GM21723 (cell line): ENCODE data around the gene FKBP1B.
"Not testable (repeated sequence)": the region's sequence is repeated elsewhere in the genome, so short reads cannot be mapped to it uniquely, and the experiment has no call there.

Source experiments
- ATAC-seq: cut with Tn5 transposase; IDR thresholded peaks from one replicate; pipeline ENCODE4 v1.9.1; 2021; ENCODE audit warnings: mild to moderate bottlenecking, moderate library complexity; ENCODE audit not compliant: unreplicated experiment

Gene FKBP1B

GRCh38 chr2:24100732-24101131, 51.2 kb downstream of the FKBP1B start:
- not testable (repeated sequence) for ATAC-seq

DNA sequence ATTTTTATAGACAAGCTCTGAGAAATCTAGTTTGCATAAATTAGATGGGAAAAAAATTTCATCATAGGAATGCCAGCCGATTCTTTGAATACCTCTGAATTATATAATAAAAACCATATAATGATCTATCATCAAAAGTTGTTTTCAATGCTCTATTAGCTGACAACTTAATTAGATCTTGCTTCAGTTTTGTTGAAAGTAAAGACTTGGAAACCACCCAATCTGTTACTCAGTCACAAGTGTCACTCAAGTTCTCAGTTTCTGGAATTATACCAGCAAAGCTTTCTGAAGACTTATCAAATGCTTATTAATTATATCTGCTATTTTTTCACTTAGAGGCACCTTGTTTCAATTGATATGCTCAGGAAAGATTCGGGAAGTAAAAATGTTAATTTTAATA, 52.5 kb downstream of the FKBP1B start:
- no peak for ATAC-seq

DNA sequence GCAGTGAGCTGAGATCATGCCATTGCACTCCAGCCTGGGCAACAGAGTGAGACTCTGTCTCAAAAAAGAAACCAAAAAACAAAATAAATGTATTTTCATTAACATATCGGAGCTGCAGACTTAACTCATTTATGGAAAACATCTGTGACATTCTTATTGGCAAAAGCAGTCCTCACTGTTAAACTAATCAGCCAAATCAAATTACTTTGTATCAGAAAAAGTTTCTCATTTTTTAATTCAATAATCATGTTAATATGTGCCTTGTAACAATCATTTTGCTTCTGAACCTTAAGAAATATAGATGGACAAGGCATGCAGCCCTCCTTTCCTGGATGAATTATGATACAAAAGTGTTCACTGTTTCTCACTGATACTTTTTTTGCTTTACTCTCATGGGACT, 53.1 kb downstream of the FKBP1B start:
- no peak for ATAC-seq

GRCh38 chr2:24104110-24104650, 54.6 kb downstream of the FKBP1B start:
- no peak for ATAC-seq

- ATAC-seq, result no peak
Measured at GRCh38 chr2:24104906-24105305, 55.4 kb downstream of the FKBP1B start.

DNA sequence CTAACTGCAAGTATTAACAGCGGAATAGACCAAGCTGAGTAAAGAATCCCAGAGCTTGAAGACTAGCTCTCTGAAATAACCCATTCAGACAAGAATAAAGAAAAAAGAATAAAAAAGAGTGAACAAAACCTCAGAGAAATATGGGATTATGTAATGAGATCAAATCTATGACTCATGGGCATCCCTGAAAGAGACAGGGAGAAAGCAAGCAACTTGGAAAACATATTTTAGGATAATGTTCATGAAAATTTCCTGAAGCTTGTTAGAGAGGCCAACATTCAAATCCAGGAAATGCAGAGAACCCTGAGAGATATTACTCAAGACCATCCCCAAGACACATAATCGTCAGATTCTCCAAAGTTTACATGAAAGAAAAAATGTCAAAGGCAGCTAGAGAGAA, 56.3 kb downstream of the FKBP1B start:
- no peak for ATAC-seq

DNA sequence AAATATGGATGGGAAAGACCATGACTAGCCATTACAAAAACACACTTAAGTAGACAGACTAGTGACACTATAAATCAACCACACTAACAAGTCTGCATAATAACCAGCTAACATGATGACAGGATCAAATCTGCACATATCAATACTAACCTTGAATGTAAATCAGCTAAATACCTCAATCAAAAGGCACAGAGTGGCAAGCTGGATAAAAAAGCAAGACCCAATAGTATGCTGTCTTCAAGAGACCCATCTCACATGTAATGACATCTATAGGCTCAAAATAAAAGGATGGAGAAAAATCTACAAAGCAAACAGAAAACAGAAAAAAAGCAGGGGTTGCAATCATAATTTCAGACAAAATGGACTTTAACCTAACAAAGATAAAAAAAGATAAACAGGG, 57.2 kb downstream of the FKBP1B start:
- no peak for ATAC-seq

- no peak for ATAC-seq
Measured at GRCh38 chr2:24107336-24107735, 57.8 kb downstream of the FKBP1B start.

GRCh38 chr2:24109431-24109830, 59.9 kb downstream of the FKBP1B start:
- not testable (repeated sequence) for ATAC-seq

GRCh38 chr2:24110660-24111303, 61.2 kb downstream of the FKBP1B start:
- ATAC-seq, result no peak

- ATAC-seq, result no peak
Measured at GRCh38 chr2:24111407-24111901, 61.9 kb downstream of the FKBP1B start.
